ENCODE data around the gene SV2C.

SV2C gene

DNA sequence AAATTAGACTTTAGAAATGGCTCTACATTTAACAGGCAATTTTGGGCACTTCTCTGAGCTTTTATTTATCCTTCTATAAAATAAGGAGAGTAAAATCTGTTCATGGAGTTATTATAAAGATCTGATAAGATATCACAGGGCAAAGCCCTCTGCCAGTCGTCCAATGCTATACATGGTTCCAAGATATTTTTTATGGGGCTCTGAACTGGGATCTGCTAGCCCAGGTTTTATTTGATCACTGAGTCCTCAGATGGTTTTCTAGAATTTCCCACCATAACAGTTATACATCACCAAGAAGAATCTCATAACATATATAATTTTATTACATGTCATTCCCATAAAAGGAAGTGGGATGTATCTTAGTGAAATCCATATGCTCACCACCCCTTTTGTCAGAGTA, 296.7 kb downstream of the SV2C start:
- intact Hi-C loops (cut with DNase I; ENCODE audit: low total_unique reads): no loop called here
- Histone ChIP-seq H3K9me3 (no peaks in the 10 kb centered on the region), H3K27me3 (no peaks in the 10 kb centered on the region), H3K4me1 (no peaks in the 10 kb centered on the region), H3K27ac (no peak overlapping the region), H3K4me3 (no peak overlapping the region), H3K36me3 (no peaks in the 10 kb centered on the region)
- TF ChIP-seq, protein P1, sequence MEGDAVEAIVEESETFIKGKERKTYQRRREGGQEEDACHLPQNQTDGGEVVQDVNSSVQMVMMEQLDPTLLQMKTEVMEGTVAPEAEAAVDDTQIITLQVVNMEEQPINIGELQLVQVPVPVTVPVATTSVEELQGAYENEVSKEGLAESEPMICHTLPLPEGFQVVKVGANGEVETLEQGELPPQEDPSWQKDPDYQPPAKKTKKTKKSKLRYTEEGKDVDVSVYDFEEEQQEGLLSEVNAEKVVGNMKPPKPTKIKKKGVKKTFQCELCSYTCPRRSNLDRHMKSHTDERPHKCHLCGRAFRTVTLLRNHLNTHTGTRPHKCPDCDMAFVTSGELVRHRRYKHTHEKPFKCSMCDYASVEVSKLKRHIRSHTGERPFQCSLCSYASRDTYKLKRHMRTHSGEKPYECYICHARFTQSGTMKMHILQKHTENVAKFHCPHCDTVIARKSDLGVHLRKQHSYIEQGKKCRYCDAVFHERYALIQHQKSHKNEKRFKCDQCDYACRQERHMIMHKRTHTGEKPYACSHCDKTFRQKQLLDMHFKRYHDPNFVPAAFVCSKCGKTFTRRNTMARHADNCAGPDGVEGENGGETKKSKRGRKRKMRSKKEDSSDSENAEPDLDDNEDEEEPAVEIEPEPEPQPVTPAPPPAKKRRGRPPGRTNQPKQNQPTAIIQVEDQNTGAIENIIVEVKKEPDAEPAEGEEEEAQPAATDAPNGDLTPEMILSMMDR (IDR thresholded peaks at IDR 0.05): no peak
- no peak for DNase-seq

DNA sequence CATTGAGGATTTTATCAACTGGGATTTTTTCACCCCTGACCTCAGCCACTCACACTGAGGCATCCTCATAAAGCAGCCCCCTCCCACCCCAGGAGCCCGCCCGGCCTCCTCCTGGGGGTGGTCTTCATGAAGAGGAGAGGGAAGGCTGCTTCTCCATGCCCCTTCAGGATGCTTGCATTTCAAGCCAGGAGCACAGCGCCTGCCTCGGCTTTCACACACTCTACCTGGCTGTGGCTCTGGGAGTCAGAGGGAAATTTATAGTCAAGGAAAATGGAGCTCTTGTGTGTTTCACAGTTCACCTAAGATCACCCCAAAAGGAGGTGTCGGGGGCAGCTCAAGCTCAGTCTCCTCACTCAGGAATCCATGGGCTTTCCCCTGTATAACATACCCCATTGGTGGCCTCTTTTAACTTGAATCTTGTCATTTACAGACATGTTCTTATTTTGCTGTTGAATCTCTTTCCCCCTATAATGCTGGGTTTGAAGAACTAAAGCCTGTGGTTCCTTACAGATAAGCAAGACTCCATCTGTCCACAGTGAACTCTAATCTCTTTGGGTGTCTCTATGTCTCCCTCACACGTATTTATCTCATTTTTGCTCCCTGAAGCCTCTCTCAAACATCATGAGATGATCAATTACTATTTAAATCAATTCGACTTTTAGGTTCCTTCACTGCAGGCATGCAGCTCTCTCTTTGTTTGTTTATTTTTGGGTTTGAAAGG, 297.3 kb downstream of the SV2C start:
- DNase-seq: no peak
- no peaks in the 10 kb centered on the region for H3K9me3 ChIP-seq

DNA sequence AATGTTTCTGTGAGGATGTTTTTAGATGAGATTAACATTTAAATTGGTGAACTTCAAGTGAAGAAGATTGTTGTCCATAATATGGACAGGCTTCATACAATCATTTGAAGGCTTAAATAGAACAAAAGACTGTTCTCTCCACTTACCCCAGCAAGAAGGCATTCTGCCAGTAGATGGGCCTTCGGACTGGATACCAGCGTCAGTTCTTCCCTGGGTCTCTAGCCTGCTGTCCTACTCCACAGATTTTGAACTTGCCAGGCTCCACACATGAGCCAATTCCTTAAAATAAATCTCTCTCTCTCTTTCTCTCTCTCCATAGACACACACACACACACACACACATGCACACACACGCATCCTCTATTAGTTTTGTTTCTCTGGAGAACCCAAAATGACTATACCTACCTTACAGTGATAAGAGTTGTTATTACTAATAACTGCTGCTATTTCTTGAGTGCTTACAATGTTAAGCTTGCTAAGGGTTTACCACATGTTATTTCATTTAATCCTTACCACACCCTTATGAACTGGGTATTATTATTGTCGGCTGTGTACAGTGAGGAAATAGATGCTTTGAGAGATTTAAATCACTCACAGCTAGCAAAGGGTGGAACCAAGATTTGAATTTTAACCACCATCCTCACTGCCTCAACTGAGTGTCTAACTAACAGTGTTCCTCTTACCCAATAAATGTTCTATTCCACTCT, 300.1 kb downstream of the SV2C start:
- Histone ChIP-seq H3K9me3 (no peaks in the 10 kb centered on the region), H3K36me3 (no peaks in the 10 kb centered on the region), H3K4me1 (no peaks in the 10 kb centered on the region), H3K27me3 (no peaks in the 10 kb centered on the region), H3K4me3 (no peak overlapping the region), H3K27ac (no peak overlapping the region)
- TF ChIP-seq, protein P1 (IDR thresholded peaks at IDR 0.05): no peak
- intact Hi-C loops (cut with DNase I; ENCODE audit: low total_unique reads): no loop called here
- DNase-seq: no peak

More for the DNA sequence above, 297.3 kb downstream of the SV2C start:
- H3K27ac ChIP-seq: no peak overlapping the region
- TF ChIP-seq, protein P1 (IDR thresholded peaks at IDR 0.05): no peak
- H3K4me3 ChIP-seq: no peak overlapping the region
- no peaks in the 10 kb centered on the region for H3K36me3 ChIP-seq
- no peaks in the 10 kb centered on the region for H3K27me3 ChIP-seq
- H3K4me1 ChIP-seq: no peaks in the 10 kb centered on the region
- intact Hi-C loops (cut with DNase I; ENCODE audit: low total_unique reads): no loop called here

DNA sequence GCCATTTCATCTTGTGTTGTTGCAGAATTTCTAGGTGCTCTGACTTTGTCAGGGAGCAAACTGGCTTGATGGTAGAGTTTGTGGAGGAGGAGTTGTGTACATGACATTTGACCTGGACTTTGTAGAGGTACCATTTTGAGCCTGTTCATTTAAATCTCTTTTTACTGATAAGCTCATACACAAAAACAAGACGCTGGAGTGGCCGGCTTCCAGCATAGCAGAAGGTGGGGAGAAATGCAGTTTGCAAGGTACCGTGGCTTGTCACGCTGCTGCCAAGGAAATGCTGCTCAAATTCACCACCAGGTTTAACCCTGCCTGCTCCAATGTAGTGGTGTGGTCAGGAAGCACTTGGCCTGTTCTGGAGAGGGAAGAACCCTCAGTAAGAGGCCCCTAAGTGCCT, 301.0 kb downstream of the SV2C start:
- intact Hi-C loops (cut with DNase I; ENCODE audit: low total_unique reads): no loop called here
- H3K27ac ChIP-seq: no peak overlapping the region

DNA sequence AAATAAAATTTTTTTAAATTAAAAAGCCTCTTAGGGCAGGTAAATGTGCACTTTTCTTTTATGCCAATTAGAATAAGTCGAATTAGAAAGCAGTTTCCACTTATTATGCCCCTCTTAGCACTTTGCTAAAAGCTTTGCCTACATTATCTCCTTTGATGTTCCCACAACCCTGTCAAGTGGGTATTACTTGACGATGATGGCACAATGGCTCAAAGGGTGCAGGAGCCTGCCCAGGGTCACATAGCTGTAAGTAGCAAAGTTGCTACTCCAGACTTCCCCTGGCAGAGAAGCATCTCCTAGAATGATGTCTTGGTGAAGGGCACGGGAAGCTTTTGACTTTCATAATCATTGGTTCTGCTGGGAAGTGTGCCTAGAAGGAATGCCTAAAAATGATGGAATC, 301.5 kb downstream of the SV2C start:
- Histone ChIP-seq H3K27me3 (no peaks in the 10 kb centered on the region), H3K27ac (no peak overlapping the region), H3K9me3 (no peaks in the 10 kb centered on the region), H3K4me3 (no peak overlapping the region), H3K36me3 (no peaks in the 10 kb centered on the region), H3K4me1 (no peaks in the 10 kb centered on the region)
- intact Hi-C loops (cut with DNase I; ENCODE audit: low total_unique reads): no loop called here
- TF ChIP-seq, protein P1 (IDR thresholded peaks at IDR 0.05): no peak
- no peak for DNase-seq

More for the DNA sequence above, 301.0 kb downstream of the SV2C start:
- Histone ChIP-seq H3K4me3 (no peak overlapping the region), H3K36me3 (no peaks in the 10 kb centered on the region), H3K4me1 (no peaks in the 10 kb centered on the region), H3K9me3 (no peaks in the 10 kb centered on the region), H3K27me3 (no peaks in the 10 kb centered on the region)
- no peak for DNase-seq
- TF ChIP-seq, protein P1 (IDR thresholded peaks at IDR 0.05): no peak
